Stimulated activated CD8-positive, alpha-beta memory T cell treated with anti-CD3 and anti-CD28 coated beads, Interleukin-7, amount 100 ng/mL, for 24 hours (primary cell): Measurements from ENCODE around the gene MRFAP1.
"Not testable (repeated sequence)": the region's sequence is repeated elsewhere in the genome, so short reads cannot be mapped to it uniquely, and the experiment has no call there.

ENCODE experiments used
- DNase-seq: peaks from one replicate; pipeline ENCODE4 v3.0.0-alpha.2; 2020; ENCODE audit warnings: low read depth

MRFAP1 gene

GRCh38 chr4:6610856-6611430 lies 29.5 kb upstream of the MRFAP1 start:
- no peak for DNase-seq

DNA sequence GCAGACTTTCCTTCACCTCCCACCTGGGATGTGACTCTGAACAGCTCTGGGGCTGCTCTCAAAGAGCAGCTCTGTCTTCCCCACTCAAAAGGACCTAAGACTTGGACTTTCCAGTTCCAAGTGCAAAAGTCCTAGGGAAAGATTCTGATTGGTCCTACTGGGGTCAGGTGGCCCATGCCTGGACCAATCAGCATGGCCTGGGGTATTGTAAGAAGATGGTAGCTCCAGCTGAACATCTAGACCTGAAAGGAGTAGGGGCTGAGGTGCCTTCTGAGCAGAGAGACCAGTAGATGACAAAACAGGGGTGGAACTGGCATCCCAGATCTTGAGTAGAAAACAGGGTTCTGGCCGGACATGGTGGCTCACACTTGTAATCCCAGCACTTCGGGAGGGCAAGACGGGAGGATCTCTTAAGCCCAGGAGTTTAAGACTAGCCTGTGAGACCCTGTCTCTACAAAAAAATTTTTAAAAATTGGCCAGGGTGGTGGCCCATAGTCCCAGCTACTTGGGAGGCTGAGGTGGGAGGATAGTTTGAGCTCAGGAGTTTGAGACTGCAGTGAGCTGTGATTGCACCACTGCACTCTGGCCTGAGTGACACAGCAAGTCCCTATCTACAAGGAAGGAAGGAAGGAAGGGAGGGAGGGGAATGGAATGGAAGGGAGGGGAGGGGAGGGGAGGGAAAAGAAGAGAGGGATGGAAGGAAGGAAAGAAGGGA lies 27.4 kb upstream of the MRFAP1 start:
- no peak for DNase-seq

GRCh38 chr4:6613676-6614651 lies 26.5 kb upstream of the MRFAP1 start:
- no peak for DNase-seq

DNA sequence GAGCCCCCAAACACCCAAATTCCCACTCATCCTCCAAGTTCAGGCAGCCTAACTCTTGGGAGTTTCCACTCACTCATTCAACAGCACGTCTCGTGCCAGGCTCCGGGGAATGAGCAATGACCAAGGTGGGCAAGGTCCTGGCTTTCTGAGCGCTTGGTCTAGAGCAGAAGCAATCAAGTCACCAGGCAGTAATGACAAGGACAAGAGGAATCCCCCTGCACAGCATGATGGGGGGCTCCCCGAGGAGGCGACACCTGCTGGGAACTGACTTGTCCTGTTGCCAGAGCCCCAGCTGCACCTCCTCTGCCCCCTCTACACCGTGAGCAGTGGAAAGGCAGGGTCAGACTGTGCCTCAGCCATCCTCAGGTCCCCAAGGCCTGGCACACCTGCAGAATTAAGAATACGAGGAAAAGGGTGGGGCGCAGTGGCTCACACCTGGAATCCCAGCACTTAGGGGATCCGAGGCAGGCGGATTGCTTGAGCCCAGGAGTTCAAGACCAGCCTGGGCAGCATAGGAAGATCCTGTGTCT lies 25.7 kb upstream of the MRFAP1 start:
- DNase-seq, result no peak

DNA sequence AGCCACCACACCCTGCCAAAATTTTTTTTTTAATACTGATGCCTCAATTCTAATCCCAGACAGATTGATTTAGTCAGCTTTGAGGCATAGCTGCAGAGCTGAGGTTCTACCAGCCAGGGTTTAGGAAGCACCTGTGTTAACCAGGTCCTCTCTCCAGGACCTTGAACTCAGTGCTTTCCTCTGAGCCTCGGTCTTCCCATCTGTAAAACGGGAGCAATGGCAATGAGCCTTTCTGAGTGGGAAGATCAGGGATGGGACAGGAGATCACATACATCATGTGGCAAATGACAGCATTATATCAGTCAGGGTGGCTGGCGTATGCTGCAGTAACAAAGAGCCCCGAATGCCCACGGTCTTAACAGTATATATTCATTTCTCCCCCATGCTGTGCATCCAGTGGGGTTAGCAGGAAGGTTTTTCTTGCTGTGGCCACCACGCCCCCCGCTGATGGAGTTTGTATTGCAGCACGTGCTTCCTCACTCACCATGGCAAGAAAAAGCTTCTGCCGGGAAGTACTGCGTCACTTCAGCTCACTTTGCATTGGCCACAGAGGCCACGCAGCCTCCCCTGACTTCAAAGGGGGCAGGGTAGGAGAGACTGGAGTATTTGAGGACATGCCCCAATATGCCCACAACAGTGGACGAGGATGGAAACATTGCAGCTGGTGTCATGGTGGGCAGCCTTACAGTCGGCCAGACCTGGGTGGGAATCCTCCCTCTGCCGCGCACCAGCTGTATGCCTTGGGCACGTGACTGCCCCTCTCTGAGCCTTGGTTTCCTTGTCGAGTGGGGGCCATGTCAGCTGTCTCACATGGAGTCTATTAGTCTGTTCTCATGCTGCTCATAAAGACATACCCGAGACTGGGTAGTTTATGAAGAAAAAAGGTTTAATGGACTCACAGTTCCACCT lies 24.1 kb upstream of the MRFAP1 start:
- no peak for DNase-seq

- no peak for DNase-seq
Observed at GRCh38 chr4:6617246-6617645, 23.2 kb upstream of the MRFAP1 start.

DNA sequence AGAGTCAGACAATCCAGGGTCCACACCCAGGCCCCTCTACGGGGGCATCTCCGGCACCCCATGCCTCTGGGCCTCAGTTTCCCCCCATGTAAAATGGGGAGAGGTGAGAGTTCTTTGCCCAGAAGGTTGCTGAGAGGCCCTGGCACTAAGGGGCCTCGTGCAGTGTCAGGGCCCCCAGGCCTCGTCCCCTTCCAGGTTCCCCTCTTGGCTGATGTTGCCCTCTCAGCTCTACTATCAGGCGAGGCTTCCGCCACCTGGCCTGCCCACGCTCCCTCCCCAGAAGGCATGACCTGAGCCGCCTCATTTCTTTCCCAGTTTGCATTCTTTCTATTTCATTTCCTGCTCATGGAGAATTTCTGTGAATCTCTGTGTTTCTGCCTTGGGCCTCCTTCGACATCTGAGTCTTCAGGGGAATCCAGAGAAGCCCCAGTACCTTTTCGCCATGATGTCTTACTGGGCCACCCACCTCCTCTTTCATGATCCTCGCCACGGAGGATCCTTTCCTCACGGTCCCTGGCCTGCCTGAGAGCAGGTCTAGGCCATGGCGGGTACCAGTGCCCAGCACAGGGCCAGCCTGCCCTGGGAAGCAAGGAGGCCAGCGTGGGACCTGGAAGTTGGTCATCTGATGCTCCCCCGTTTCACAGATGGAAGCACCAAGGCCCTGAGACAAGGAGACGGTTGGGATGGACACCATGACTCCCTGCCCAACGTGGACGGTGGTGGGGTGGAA lies 21.9 kb upstream of the MRFAP1 start:
- no peak for DNase-seq

- no peak for DNase-seq
Observed at GRCh38 chr4:6619116-6619465, 21.4 kb upstream of the MRFAP1 start.

DNA sequence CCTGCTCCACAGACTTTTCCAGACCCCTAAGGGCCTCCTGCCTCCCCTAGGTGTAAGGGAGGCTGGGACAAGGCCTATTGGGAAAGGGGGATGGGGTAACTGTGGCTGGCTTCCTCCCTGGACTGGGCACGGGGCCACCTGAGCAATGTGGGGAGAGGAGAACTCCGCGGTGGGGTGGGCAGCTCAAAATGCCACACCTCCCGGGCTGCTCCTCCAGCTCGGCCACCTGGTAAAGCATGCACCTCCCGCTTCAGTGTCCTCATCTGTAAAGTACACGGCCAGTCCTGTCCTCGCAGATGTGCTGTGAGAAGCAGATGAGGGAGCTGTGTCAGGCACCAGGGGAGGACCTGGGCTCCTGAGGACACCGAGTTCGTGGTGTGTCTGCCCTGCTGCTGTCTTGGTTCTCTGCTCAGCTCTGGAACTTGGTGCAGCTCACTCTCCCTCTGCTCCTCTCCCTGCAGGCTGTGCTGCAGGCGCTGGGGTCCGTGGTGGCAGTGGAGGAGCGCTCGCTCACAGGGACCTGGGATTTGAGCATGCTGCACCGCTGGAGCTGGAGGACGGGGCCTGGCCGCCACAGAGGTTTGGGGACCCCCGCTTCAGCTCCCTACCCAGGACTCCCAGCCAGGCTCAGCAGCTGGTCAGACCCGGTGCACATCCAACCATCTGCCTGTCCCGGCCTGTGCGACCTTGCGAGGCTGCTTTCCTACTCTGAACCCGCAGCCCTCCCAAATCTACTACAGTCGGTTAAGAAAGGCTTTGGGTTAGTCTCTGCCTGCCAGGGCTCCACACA lies 20.8 kb upstream of the MRFAP1 start:
- DNase-seq, result no peak

GRCh38 chr4:6620296-6620695 lies 20.2 kb upstream of the MRFAP1 start:
- no peak for DNase-seq

DNA sequence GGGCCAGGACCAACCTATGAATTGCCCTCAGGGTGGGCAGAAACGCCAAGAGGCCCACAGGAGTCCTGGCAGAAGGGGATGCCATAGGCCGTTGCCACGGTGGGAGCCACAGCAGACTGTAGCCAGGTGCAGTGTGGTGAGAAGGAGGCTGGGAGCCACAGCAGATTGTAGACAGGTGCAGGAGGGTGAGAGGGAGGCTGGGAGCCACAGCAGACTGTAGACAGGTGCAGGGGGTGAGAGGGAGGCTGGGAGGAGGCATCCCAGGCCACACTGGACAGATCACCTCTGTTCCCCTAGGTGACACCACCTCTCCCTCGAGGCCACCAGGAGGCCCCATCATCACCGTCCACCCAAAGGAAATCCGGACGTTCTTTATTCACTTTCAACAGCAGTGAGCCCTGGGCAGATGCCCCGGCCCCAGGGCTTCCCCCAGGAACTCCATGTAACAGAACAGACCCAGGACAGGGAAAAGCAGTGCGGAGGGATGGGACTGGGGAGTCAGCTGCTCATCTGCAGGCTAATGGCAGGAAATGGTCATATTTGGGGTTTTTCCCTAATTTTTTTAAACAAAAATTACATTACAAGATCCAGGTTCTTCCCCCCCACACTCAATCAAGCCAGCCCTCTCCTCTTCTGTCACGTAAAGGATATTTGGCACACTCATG lies 19.5 kb upstream of the MRFAP1 start:
- no peak for DNase-seq

DNA sequence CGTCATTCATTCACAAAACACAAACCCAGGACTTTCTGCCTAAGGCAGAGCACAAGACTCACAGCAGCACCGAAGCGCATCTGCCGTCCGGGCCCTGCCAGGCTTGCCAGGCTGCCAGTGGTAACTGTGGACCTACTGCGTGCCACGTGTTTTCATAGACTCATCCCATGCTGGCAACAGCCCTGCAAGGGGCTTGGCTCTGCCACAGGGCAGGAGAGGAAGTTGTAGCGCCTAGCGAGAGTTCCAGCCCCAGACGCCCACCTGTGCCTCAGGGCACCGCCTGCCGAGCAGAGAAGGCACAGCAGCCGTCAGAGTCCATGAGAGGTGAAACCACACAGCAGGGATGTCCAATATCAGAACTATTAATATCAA lies 18.9 kb upstream of the MRFAP1 start:
- DNase-seq, result no peak

- DNase-seq, result no peak
Observed at GRCh38 chr4:6622744-6623143, 17.7 kb upstream of the MRFAP1 start.

- DNase-seq, result no peak
Observed at GRCh38 chr4:6625256-6625655, 15.2 kb upstream of the MRFAP1 start.

GRCh38 chr4:6626066-6626465 lies 14.4 kb upstream of the MRFAP1 start:
- no peak for DNase-seq

GRCh38 chr4:6627832-6628231 lies 12.7 kb upstream of the MRFAP1 start:
- DNase-seq, result no peak

- DNase-seq, result not testable (repeated sequence)
Observed at GRCh38 chr4:6628484-6628883, 12.0 kb upstream of the MRFAP1 start.

DNA sequence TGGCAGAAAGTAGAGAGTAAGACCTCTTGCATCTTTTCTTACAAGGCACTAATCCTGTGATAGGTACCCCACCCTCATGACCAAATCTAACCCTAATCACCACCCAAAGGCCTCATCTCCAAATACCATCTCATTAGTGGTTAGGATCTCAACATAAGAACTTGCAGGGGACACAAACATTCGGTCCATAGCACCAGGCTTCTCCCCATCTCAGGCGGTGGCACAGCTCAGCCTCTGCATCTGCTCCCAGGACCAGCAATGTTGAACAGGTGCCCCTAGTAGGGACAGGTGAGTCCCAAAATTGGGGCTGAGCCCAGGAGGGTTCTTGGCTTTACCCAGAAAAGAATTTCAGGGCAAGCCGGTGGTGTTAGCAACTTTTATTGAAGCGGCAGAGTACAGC lies 8.4 kb upstream of the MRFAP1 start:
- no peak for DNase-seq

- no peak for DNase-seq
Observed at GRCh38 chr4:6633091-6633906, 7.2 kb upstream of the MRFAP1 start.
